Activated CD4-positive, alpha-beta T cell treated with anti-CD3 and anti-CD28 coated beads, Interleukin-2, amount 10 ng/mL, durations not matched to agents 24 days and 14 days (primary cell): ENCODE data around the gene SELENOH. TPM values are rescaled to one million over a fixed set of nuclear protein-coding genes. Genes with fewer than 3 reads are reported as not detected.
"Not testable (repeated sequence)": the region's sequence is repeated elsewhere in the genome, so short reads cannot be mapped to it uniquely, and the experiment has no call there.

ENCODE experiments used
- DNase-seq: peaks from one replicate; pipeline ENCODE4 v3.0.0; 2022
- H3K27ac Mint-ChIP-seq: one replicate; pipeline ENCODE4 v1.8.0; 2022; ENCODE audit warnings: mild to moderate bottlenecking, mixed read lengths
- H3K27me3 Mint-ChIP-seq: one replicate; pipeline ENCODE4 v1.8.0; 2022; ENCODE audit warnings: mixed read lengths
- H3K36me3 Mint-ChIP-seq: one replicate; pipeline ENCODE4 v1.8.0; 2022; ENCODE audit warnings: low read depth, mild to moderate bottlenecking, mixed read lengths
- H3K4me1 Mint-ChIP-seq: one replicate; pipeline ENCODE4 v1.8.0; 2021; ENCODE audit warnings: mixed read lengths
- H3K4me3 Mint-ChIP-seq: one replicate; pipeline ENCODE4 v1.8.0; 2022; ENCODE audit warnings: mild to moderate bottlenecking, moderate library complexity, mixed read lengths
- H3K9me3 Mint-ChIP-seq: one replicate; pipeline ENCODE4 v1.8.0; 2021; ENCODE audit warnings: mixed read lengths
- intact Hi-C: fragments of 100-400 bp; cut with micrococcal nuclease; formaldehyde crosslinking; loops from one replicate; pipeline ENCODE4 v1.15.1; 2023
- total RNA-seq: library from RNA; stranded (reverse); gene quantifications from 2 replicates; pipeline ENCODE4 v1.2.3, GENCODE V29; 2022

SELENOH gene
- total RNA-seq: 211 and 216 TPM in 2 replicates

- Mint-ChIP-seq H3K36me3 (peaks cover 62% of the 10 kb centered on the region), H3K4me1 (peaks cover 30% of the 10 kb centered on the region), H3K4me3 (peak within 1 kb of the TSS; percentile 93), H3K27ac (peak within 1 kb of the TSS; percentile 96), H3K27me3 (no peaks in the 10 kb centered on the region), H3K9me3 (no peaks in the 10 kb centered on the region)
- intact Hi-C loops: loop anchor here (1.0 to 10.0 kb wide), 10 partner anchors 29 to 837 kb away; partner anchors contain the start of genes CLP1, MED19, P2RX3 and SSRP1
- peak; percentile 98 for DNase-seq
Measured at GRCh38 chr11:57741132-57742086, at the start of gene SELENOH. Gene SELENOH (plus strand): TSS chr11:57741491. CDS start chr11:57741596, 105 bp downstream.

- intact Hi-C loops: no loop called here
- H3K9me3 Mint-ChIP-seq: no peaks in the 10 kb centered on the region
- no peak overlapping the region for H3K4me3 Mint-ChIP-seq
- no peaks in the 10 kb centered on the region for H3K4me1 Mint-ChIP-seq
- peaks cover 59% of the 10 kb centered on the region for H3K36me3 Mint-ChIP-seq
- no peak for DNase-seq
- H3K27me3 Mint-ChIP-seq: no peaks in the 10 kb centered on the region
- no peak overlapping the region for H3K27ac Mint-ChIP-seq
Measured at GRCh38 chr11:57698843-57699365, 42.4 kb upstream of the SELENOH start.

GRCh38 chr11:57699813-57700212, 41.5 kb upstream of the SELENOH start:
- Mint-ChIP-seq H3K36me3 (peaks cover 60% of the 10 kb centered on the region), H3K4me3 (no peak overlapping the region), H3K27ac (no peak overlapping the region), H3K9me3 (no peaks in the 10 kb centered on the region), H3K4me1 (no peaks in the 10 kb centered on the region), H3K27me3 (no peaks in the 10 kb centered on the region)
- no peak for DNase-seq
- intact Hi-C loops: no loop called here

GRCh38 chr11:57700425-57700824, 40.9 kb upstream of the SELENOH start:
- intact Hi-C loops: no loop called here
- DNase-seq: no peak
- Mint-ChIP-seq H3K9me3 (no peaks in the 10 kb centered on the region), H3K27me3 (no peaks in the 10 kb centered on the region), H3K4me3 (no peak overlapping the region), H3K36me3 (peaks cover 60% of the 10 kb centered on the region), H3K27ac (no peak overlapping the region), H3K4me1 (no peaks in the 10 kb centered on the region)

GRCh38 chr11:57703341-57703740, 38.0 kb upstream of the SELENOH start:
- DNase-seq: no peak
- Mint-ChIP-seq H3K27me3 (no peaks in the 10 kb centered on the region), H3K9me3 (no peaks in the 10 kb centered on the region), H3K4me1 (peaks cover 6% of the 10 kb centered on the region), H3K27ac (no peak overlapping the region), H3K4me3 (no peak overlapping the region), H3K36me3 (peaks cover 57% of the 10 kb centered on the region)
- intact Hi-C loops: no loop called here

GRCh38 chr11:57704932-57705331, 36.4 kb upstream of the SELENOH start:
- Mint-ChIP-seq H3K9me3 (no peaks in the 10 kb centered on the region), H3K27ac (no peak overlapping the region)

GRCh38 chr11:57705432-57705831, 35.9 kb upstream of the SELENOH start:
- H3K4me3 Mint-ChIP-seq, intact Hi-C loops, H3K27me3 Mint-ChIP-seq, DNase-seq, H3K27ac Mint-ChIP-seq, H3K9me3 Mint-ChIP-seq: not testable (repeated sequence)
- Mint-ChIP-seq H3K4me1 (peaks cover 17% of the 10 kb centered on the region), H3K36me3 (peaks cover 46% of the 10 kb centered on the region)

More at GRCh38 chr11:57704932-57705331, 36.4 kb upstream of the SELENOH start:
- peaks cover 14% of the 10 kb centered on the region for H3K4me1 Mint-ChIP-seq
- peaks cover 47% of the 10 kb centered on the region for H3K36me3 Mint-ChIP-seq
- H3K27me3 Mint-ChIP-seq: no peaks in the 10 kb centered on the region
- intact Hi-C loops: no loop called here
- H3K4me3 Mint-ChIP-seq: no peak overlapping the region
- no peak for DNase-seq

GRCh38 chr11:57709802-57710367, 31.4 kb upstream of the SELENOH start:
- Mint-ChIP-seq H3K27me3 (no peaks in the 10 kb centered on the region), H3K27ac (peak overlapping the region; percentile 1), H3K9me3 (no peaks in the 10 kb centered on the region), H3K36me3 (peaks cover 21% of the 10 kb centered on the region), H3K4me1 (peaks cover 41% of the 10 kb centered on the region), H3K4me3 (peak overlapping the region; percentile 95)
- intact Hi-C loops: no loop called here
- DNase-seq: no peak

- peak within 1 kb of the TSS; percentile 96 for H3K27ac Mint-ChIP-seq
- no peaks in the 10 kb centered on the region for H3K27me3 Mint-ChIP-seq
- H3K36me3 Mint-ChIP-seq: peaks cover 13% of the 10 kb centered on the region
- intact Hi-C loops: loop anchor here (1.0 to 2.0 kb wide), 9 partner anchors 30 to 1903 kb away; partner anchors contain the start of genes CLP1, OSBP, SELENOH and TIMM10
- DNase-seq: peak; percentile 93
- H3K9me3 Mint-ChIP-seq: no peaks in the 10 kb centered on the region
- peak within 1 kb of the TSS; percentile 95 for H3K4me3 Mint-ChIP-seq
- H3K4me1 Mint-ChIP-seq: peaks cover 41% of the 10 kb centered on the region
Measured at GRCh38 chr11:57711414-57712255, 29.7 kb upstream of the SELENOH start, which contains the start of gene MED19. Gene MED19 (minus strand): TSS chr11:57712215. CDS start chr11:57712179, 36 bp downstream.

GRCh38 chr11:57712256-57713150, 28.8 kb upstream of the SELENOH start, which contains the start of gene TMX2:
Gene TMX2 (plus strand): TSS chr11:57712593. CDS start chr11:57712619, 26 bp downstream.
- peaks cover 39% of the 10 kb centered on the region for H3K4me1 Mint-ChIP-seq
- H3K36me3 Mint-ChIP-seq: peaks cover 13% of the 10 kb centered on the region

GRCh38 chr11:57713835-57714234, 27.5 kb upstream of the SELENOH start:
- Mint-ChIP-seq H3K4me1 (peaks cover 32% of the 10 kb centered on the region), H3K36me3 (peaks cover 15% of the 10 kb centered on the region), H3K27me3 (no peaks in the 10 kb centered on the region), H3K4me3 (peak overlapping the region; percentile 95), H3K9me3 (no peaks in the 10 kb centered on the region), H3K27ac (no peak overlapping the region)
- intact Hi-C loops: loop anchor here (2.0 kb wide), 3 partner anchors 79 to 1901 kb away; partner anchors contain the start of gene OSBP
- no peak for DNase-seq

More at GRCh38 chr11:57712256-57713150, 28.8 kb upstream of the SELENOH start, which contains the start of gene TMX2:
- intact Hi-C loops: loop anchor here (1.0 to 2.0 kb wide), 9 partner anchors 29 to 1902 kb away; partner anchors contain the start of genes CLP1, OSBP, SELENOH and TIMM10
- DNase-seq: peak; percentile 97
- Mint-ChIP-seq H3K9me3 (no peaks in the 10 kb centered on the region), H3K27ac (peak within 1 kb of the TSS; percentile 96), H3K27me3 (no peaks in the 10 kb centered on the region), H3K4me3 (peak within 1 kb of the TSS; percentile 95)

GRCh38 chr11:57716726-57717125, 24.6 kb upstream of the SELENOH start:
- H3K27ac Mint-ChIP-seq: not testable (repeated sequence)

More at GRCh38 chr11:57716726-57717125, 24.6 kb upstream of the SELENOH start:
- Mint-ChIP-seq H3K36me3 (peaks cover 20% of the 10 kb centered on the region), H3K4me1 (peaks cover 12% of the 10 kb centered on the region)
- DNase-seq, H3K27me3 Mint-ChIP-seq, H3K9me3 Mint-ChIP-seq, H3K4me3 Mint-ChIP-seq, intact Hi-C loops: not testable (repeated sequence)
